Subcutaneous abdominal adipose tissue (tissue), 5 donors: ENCODE measurements around the gene EPS15.
"Not testable (repeated sequence)": the region's sequence is repeated elsewhere in the genome, so short reads cannot be mapped to it uniquely, and the experiment has no call there.

ENCODE experiments used
- H3K27ac ChIP-seq: one replicate; pipeline ENCODE4 v1.7.0; 2013; ENCODE audit warnings: low read depth, mild to moderate bottlenecking, inconsistent platforms, low read length, moderate library complexity
- H3K27me3 ChIP-seq, 5 donors: one replicate each; pipeline ENCODE4 v1.7.0; 2013; ENCODE audit warnings: low read length in 5 of 5, inconsistent platforms in 1 of 5; ENCODE audit not compliant: control insufficient read depth in 5 of 5, insufficient read depth in 4 of 5
- H3K36me3 ChIP-seq, 5 donors: one replicate each; pipeline ENCODE4 v1.7.0; 2013; ENCODE audit warnings: low read length in 5 of 5; ENCODE audit not compliant: control insufficient read depth in 5 of 5, insufficient read depth in 5 of 5
- H3K4me1 ChIP-seq, 5 donors: one replicate each; pipeline ENCODE4 v1.7.0; 2013; ENCODE audit warnings: low read length in 5 of 5, mild to moderate bottlenecking in 3 of 5, moderate library complexity in 1 of 5; ENCODE audit not compliant: control insufficient read depth in 5 of 5, insufficient read depth in 5 of 5
- H3K4me3 ChIP-seq, 5 donors: one replicate each; pipeline ENCODE4 v1.7.0; 2013; ENCODE audit warnings: low read length in 5 of 5, low read depth in 1 of 5
- H3K9ac ChIP-seq, 5 donors: one replicate each; pipeline ENCODE4 v1.7.0; 2013; ENCODE audit warnings: low read length in 5 of 5, mild to moderate bottlenecking in 4 of 5, moderate library complexity in 3 of 5
- H3K9me3 ChIP-seq, 5 donors: one replicate each; pipeline ENCODE4 v1.7.0; 2013; ENCODE audit warnings: low read length in 5 of 5; ENCODE audit not compliant: control insufficient read depth in 5 of 5
- donor health status: healthy.
- donor health status: healthy.
- donor health status: healthy.
- donor health status: healthy.
- donor health status: healthy.

EPS15 gene

GRCh38 chr1:51325878-51326755, 192.9 kb downstream of the EPS15 start:
- Histone ChIP-seq H3K4me1 (peaks cover 3 to 17% (median 6%) of the 10 kb centered on the region in 5 donors), H3K27me3 (peaks cover 0 to 13% (median 11%) of the 10 kb centered on the region in 5 donors), H3K9ac (no peak overlapping the region), H3K4me3 (no peak overlapping the region), H3K36me3 (no peaks in the 10 kb centered on the region), H3K27ac (no peak overlapping the region), H3K9me3 (no peaks in the 10 kb centered on the region)

DNA sequence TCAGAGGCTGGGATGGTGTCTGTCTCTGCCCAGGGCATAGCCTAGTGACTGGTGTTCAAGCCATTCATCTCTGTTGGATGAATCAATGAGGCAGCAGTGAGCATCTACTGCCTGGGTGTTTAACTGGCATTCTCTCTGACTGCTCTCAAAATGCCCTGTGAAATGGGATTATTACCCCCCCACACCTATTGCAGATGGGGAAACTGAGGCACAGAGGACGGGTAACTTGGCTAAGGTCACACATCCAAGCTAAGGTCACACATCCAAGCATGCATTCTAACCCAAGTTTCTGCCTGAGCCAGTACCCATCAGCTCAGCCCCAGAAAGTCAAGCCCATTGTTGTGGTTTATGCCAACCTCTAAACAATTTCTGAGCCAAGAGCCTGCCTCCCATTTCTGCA, 193.7 kb downstream of the EPS15 start:
- no peak overlapping the region for H3K27ac ChIP-seq
- H3K9ac ChIP-seq: no peak overlapping the region
- no peaks in the 10 kb centered on the region for H3K36me3 ChIP-seq
- peaks cover 0 to 7% (median 5%) of the 10 kb centered on the region in 5 donors for H3K27me3 ChIP-seq
- H3K4me3 ChIP-seq: no peak overlapping the region
- peaks cover 0 to 10% (median 0%) of the 10 kb centered on the region in 5 donors for H3K4me1 ChIP-seq
- no peaks in the 10 kb centered on the region for H3K9me3 ChIP-seq

- not testable (repeated sequence) for H3K4me3 ChIP-seq, H3K9ac ChIP-seq, H3K9me3 ChIP-seq, H3K36me3 ChIP-seq, H3K27ac ChIP-seq, H3K4me1 ChIP-seq, H3K27me3 ChIP-seq
Observed at GRCh38 chr1:51325011-51325385, 194.1 kb downstream of the EPS15 start.

DNA sequence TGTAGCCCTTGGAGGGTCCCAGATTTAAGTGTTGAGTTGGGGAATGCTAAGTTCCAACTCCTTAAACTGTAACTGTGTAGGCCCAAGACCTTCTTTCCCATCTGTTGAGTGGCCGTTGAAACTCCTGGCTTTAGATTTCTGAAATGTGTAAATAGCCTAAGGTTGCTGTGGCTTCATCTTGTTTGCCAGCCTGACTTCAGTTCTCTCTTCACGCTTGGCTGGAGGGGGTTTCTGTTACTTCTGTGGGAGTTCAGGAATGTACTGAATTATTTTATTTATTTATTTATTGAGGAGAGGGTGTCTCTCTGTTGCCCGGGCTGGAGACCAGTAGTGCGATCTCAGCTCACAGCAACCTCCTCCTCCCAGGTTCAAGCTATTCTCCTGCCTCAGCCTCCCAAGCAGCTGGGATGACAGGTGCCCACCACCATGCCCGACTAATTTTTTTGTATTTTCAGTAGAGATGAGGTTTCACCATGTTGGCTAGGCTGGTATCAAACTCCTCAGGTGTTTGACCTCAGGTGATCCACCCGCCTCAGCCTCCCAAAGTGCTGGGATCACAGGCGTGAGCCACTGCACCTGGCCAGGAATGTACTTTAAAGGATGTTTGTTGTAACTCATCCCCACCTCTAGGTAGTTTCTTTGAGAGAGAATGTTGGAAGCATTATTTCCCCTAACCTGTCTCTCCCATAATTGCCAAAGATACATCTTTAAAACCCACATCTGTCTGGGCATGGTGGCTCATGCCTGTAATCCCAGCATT, 194.6 kb downstream of the EPS15 start:
- H3K4me3 ChIP-seq: no peak overlapping the region
- H3K27ac ChIP-seq: no peak overlapping the region
- peaks cover 0 to 3% (median 0%) of the 10 kb centered on the region in 5 donors for H3K4me1 ChIP-seq
- no peaks in the 10 kb centered on the region for H3K9me3 ChIP-seq
- H3K9ac ChIP-seq: no peak overlapping the region
- no peaks in the 10 kb centered on the region for H3K36me3 ChIP-seq
- peaks cover 0 to 4% (median 0%) of the 10 kb centered on the region in 5 donors for H3K27me3 ChIP-seq

DNA sequence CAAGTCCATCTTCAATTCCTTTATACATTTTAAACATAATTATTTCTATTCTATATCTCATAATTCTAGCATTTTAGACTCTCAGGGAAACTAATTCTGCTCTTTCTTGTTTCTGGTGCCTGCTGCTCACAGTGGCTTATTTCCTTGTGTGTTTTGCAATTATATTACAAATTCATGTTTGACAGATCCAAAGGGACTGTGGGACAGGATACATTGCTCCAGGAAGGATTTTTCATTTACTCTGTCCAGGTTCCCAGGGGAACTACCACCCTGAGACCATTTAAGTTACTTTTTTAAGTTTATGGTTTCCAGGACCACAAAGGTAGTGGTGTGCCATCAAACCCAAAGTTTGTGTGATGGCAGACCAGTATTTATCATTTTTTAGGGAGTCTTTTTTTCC, 195.3 kb downstream of the EPS15 start:
- Histone ChIP-seq H3K4me3 (no peak overlapping the region), H3K36me3 (no peaks in the 10 kb centered on the region), H3K27ac (no peak overlapping the region), H3K9ac (no peak overlapping the region), H3K4me1 (no peaks in the 10 kb centered on the region), H3K27me3 (no peaks in the 10 kb centered on the region), H3K9me3 (no peaks in the 10 kb centered on the region)

DNA sequence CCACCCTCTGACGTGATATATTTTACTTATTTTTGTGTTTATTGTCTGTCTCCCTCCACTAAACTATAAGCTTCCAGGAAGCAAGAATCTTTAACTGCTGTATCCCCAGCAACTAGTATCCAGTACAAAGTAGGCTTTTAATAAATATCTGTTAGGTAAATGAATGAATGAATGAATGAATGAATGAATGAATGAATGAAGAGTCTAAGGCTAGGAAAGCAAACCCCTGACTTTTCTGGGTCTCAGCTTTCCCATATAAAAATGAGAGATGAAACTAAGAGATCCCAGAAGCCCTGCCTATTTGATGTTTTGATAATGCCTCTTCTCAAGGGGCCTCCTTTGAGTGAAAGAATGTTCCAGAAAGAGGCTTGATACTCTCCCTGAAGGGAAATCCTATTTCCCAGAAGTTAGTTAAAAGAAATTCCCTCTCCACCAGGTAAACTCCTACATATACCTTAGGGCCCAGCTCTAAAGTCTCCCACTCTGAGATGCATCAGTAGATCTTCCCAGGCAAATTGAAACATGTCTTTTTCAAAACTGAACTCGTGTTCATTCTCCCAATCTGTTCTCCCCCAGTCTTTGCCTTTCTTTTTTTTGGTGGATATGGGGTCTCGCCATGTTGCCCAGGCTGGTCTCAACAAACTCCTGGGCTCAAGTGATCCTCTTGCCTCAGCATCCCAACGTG, 196.5 kb downstream of the EPS15 start:
- no peaks in the 10 kb centered on the region for H3K27me3 ChIP-seq
- no peak overlapping the region for H3K27ac ChIP-seq
- no peaks in the 10 kb centered on the region for H3K4me1 ChIP-seq
- H3K9ac ChIP-seq: no peak overlapping the region
- H3K9me3 ChIP-seq: no peaks in the 10 kb centered on the region
- no peaks in the 10 kb centered on the region for H3K36me3 ChIP-seq
- no peak overlapping the region for H3K4me3 ChIP-seq

GRCh38 chr1:51321924-51322280, 197.2 kb downstream of the EPS15 start:
- Histone ChIP-seq H3K27ac (no peak overlapping the region), H3K27me3 (no peaks in the 10 kb centered on the region), H3K4me1 (no peaks in the 10 kb centered on the region), H3K9ac (no peak overlapping the region), H3K9me3 (no peaks in the 10 kb centered on the region), H3K36me3 (no peaks in the 10 kb centered on the region), H3K4me3 (no peak overlapping the region)

DNA sequence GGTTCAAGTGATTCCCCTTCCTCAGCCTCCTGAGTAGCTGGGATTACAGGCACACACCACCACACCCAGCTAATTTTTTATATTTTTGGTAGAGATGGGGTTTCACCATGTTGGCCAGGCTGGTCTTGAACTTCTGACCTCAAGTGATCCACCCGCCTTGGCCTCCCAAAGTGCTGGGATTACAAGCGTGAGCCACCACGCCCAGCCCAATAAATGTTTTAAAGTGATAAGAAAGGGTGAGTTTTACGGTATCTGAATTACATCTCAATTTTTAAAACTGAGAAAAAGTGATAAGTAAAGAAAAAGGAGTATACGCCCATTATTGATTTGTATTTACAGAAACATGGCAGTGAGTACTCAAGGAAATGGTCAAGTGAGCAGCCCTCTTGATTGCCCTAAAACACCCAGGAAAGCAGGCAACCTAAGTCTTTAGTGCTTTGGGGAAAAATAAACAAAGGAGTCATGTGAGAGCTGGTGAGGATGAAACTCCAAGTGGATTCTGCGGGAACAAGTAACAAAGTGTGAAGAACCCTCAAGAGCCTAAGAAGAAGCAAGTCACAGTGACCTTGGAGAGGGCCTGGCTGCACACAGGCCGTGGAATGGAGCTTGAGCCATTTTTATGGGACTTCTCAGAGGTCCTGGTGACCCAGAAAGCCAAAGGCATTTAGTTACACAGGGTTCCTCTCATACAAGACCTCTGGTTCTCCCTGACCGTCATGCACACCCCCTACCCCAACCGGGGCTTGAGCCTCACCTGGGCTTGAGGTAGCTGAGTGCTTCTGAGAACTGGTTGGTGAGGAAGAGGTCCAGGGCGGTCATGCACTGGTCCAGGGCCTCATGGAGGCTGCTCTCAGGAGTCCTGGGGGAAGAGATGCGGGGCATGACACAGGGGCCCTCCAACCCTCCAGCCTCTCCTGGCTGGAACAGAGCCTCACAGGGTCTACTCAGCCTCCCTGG, 197.8 kb downstream of the EPS15 start:
- no peaks in the 10 kb centered on the region for H3K27me3 ChIP-seq
- H3K4me3 ChIP-seq: no peak overlapping the region
- H3K36me3 ChIP-seq: no peaks in the 10 kb centered on the region
- no peak overlapping the region for H3K27ac ChIP-seq
- no peak overlapping the region for H3K9ac ChIP-seq
- H3K4me1 ChIP-seq: no peaks in the 10 kb centered on the region
- H3K9me3 ChIP-seq: no peaks in the 10 kb centered on the region

GRCh38 chr1:51317798-51318197, 201.3 kb downstream of the EPS15 start:
- Histone ChIP-seq H3K36me3 (no peaks in the 10 kb centered on the region), H3K4me1 (peaks cover 0 to 5% (median 0%) of the 10 kb centered on the region in 5 donors), H3K4me3 (no peak overlapping the region), H3K27ac (no peak overlapping the region), H3K9ac (no peak overlapping the region), H3K27me3 (no peaks in the 10 kb centered on the region), H3K9me3 (no peaks in the 10 kb centered on the region)
